AML-193 (cell line): ENCODE results near the gene GNRH2.
"Not testable (repeated sequence)": the region's sequence is repeated elsewhere in the genome, so short reads cannot be mapped to it uniquely, and the experiment has no call there.

Source experiments
- DNase-seq, 2 experiments: peaks; one replicate each; lab custom pipeline; 2025; lab: John Stamatoyannopoulos, UW

The GNRH2 gene

DNA sequence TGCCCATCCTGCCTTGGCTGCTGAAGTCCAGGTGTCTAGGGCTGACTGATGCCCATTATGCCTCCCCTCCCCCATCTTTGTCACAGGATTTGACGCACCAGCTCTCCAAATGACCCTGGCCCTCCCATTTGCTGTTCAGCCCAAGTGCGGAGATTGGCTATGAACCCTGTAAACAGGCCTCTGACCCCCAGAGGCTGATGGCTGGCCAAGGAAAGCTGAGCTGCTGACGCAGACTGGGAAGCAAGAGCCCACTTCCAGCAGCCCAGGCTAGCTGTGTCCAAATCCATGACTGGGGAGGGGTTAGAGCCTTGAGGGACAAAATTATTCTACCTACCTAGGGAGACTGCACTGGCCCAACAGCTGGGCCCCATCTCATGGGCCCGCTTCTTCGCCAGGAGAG is 797 bp upstream of the GNRH2 start:
- no peak for DNase-seq

DNA sequence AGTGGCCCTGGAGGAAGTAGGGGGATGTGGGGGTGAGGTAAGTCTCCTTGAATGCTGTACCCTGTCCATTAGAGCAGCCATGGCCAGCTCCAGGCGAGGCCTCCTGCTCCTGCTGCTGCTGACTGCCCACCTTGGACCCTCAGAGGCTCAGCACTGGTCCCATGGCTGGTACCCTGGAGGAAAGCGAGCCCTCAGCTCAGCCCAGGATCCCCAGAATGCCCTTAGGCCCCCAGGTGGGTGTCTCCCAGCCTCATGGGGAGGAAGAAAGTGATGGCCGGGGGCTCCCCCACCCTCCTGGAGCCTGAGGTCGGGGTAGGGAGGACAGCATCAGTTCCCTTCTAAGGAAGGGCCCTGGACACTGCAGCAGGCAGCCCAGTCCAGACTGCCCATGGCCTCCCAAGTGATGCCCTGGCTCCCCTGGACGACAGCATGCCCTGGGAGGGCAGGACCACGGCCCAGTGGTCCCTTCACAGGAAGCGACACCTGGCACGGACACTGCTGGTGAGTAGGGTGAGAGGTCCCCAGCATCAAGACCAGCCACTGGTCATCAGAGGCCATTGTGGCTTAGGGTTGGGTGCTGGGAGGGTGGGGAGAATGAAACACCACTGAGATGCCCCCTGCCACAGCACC is 1.0 kb downstream of the GNRH2 start:
- no peak for DNase-seq

DNA sequence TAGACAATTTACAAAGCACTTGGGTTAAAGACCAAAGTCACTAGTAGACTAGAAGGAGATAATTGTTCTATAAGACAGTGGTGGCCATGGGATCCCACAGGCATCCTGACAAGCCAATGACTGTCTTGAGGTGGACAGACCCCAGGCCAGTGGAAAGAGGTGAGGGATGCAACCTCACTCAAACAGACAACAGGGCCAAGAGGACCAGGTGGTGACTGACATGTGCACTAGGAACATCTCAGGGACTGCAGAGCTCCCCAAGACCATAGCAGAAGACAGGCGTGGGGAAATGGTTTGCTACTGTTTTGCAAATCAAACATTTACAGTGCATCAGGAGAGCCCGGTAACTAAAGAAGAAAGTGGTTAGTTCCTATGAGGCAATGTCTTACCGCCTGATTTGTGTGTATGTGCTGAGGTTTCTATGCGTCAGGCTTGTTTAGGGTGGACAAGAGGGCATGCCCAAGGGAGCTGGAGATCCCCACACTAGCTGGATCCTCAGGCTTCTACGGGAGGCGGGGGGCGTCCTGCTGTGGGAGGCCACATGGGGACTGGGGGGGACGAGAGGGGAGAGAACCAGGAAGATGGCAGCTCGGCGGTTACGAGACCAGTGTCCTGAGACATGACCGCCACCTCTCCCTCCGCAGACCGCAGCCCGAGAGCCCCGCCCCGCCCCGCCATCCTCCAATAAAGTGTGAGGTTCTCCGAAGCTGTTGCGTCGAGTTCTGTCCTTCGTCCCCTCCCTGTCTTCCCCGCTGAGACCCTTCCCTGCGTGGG is 1.8 kb downstream of the GNRH2 start:
- peak; percentile 85 to 94 for DNase-seq

DNA sequence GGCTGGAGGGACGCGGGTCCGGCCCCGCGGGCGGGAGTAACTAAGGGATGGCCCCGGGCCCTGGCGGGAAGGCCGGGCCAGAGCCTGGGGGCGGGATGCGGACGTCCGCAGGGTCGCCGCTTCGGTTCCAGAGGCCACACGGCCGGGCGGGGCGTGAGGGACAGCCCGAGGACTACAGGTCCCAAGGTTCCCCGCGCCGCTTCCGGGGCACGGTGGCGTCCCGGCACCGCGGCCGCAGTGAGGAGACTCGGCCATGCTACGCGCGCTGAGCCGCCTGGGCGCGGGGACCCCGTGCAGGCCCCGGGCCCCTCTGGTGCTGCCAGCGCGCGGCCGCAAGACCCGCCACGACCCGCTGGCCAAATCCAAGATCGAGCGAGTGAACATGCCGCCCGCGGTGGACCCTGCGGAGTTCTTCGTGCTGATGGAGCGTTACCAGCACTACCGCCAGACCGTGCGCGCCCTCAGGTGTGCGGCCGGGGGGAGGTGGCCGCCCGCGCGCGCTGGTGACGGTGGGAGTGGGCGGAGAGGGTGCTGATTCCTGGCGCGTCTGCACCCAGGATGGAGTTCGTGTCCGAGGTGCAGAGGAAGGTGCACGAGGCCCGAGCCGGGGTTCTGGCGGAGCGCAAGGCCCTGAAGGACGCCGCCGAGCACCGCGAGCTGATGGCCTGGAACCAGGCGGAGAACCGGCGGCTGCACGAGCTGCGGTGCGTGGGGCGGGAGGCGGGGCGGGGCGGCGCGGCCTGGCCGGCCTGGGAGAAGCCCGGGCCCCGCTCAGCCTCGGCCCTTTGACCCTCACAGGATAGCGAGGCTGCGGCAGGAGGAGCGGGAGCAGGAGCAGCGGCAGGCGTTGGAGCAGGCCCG is 2.6 kb downstream of the GNRH2 start, which contains the start of gene MRPS26:
Gene MRPS26 (plus strand): TSS at position 237 of the 861 bp plus-strand sequence. CDS start 17 bp downstream, at position 254.
- peak; percentile 85 to 94 for DNase-seq

DNA sequence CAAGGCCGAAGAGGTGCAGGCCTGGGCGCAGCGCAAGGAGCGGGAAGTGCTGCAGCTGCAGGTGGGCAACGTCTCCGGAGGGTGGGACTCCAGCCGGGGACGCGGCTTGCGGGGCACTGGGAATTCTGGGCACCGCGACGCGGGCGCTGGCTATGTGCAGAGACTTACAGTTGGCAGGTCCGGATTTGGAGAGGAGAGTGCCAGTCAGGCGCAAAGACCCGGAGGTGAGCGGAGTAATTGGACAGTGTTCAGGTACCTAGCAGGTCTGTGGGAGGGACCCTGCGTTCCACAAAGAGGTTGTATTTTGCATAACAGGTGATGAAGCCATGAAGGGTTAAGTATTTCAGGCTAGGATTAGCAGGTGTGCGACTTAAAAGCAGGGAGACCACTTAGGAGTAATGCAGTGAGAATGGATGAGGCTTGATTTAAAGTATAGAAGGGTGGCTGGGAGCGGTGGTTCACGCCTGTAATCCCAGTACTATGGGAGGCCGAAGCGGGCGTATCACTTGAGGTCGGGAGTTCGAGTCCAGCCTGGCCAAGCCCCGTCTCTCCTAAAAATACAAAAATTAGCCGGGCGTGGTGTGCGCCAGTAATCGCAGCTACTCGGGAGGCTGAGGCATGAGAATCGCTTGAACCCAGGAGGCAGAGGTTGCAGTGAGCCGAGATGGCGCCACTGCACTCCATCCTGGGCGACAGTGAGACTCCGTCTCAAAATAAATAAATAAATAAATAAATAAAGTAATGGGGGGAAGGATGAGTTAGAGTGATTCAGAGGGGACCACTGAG is 3.4 kb downstream of the GNRH2 start:
- no peak for DNase-seq

DNA sequence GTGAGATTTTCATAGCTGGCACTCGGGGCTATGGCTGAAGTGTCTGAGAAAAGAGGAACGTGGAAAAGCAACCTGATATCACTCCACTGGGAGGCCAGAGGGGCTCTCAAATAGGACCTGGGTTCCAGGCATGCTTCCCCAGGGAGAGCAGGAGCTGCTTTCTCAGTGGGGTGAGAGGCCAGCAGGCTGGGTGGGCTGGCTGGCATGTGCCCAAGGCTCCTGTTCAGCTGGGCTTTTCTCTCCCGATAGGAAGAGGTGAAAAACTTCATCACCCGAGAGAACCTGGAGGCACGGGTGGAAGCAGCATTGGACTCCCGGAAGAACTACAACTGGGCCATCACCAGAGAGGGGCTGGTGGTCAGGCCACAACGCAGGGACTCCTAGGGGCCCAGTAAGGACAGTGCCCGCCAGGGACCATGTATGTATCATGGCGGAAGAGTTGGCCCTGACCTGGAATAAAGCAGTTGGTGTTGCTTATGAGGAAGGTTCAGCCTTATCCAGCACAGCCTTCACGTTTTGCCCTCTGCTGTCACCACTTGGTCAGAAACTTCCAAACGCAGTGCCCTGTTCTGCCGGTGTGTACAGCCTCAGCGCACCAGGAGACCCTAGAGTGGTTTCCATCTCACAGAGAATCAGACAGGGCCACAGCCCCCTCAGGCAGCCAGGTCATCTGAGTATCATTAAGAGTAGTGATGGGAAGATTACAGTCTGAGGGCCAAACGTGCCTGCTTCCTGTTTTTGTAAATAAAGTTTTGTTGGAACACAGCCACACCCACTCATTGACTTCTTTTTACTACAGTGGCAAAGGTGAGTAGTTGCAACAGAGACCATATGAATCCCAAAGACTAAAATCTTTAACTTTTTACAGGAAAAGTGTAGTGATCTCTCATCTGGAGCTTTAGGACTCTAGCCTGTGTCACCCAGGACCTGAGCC is 4.3 kb downstream of the GNRH2 start:
- DNase-seq = no peak

DNA sequence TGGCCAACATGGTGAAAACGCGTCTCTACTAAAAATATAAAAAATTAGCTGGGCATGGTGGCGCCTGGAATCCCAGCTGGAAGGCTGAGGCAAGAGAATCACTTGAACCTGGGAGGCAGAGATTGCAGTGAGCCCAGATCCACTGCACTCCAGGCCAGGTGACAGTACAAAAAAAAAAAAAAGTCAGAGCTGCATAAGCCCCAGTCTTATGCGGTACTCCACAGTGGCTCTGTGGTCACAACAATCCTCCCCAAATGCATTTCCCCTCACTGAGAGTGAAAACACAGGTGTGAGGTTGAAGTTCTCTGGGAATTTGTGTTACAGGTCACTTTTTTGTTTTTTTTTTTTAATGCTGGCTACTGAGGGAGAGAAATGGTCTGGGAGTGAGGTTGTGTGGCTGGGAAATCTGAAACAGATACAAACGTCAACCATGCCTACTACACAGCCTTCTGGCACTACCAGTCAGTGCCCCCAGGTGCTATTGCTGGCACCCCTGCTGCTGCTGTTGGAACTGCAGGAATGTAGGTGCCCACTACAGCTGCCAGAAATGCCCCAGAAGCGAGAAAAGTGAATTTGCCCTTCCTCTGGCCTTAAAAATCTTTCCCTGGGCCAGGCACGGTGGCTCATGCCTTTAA is 8.1 kb downstream of the GNRH2 start:
- DNase-seq = no peak

DNA sequence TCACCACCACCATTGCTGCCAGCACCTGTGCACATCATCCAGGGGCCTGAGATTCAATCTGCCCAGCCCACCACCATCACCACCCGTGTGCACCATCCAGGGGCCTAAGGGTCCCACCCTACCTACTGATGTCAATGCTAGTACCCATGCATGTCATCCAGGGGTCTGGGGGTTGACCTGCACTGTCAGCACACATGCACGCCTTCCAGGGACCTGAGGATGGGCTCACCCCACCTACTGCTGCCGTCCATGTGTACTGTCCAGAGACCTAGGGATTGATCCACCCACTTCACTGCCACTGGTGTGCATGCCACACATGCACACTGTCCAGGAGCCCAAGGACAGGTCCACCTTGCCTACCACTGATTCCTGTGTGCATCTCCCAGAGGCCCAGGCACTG is 16.1 kb downstream of the GNRH2 start:
- DNase-seq = no peak

DNA sequence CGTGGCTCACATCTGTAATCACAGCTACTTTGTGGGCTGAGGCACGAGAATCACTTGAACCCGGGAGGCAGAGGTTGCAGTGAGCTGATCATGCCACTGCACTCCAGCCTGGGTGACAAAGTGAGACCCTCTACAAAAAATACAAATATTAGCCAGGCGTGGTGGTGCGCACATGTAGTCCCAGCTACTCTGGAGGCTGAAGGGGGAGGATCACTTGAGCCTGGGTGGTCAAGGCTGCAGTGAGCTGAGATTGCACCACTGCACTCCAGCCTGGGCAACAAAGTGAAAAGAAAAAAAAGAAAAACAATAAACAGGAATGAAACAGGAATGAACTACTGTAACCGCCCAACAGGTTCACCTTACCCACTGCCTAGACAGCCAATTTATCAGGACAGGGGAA is 20.7 kb downstream of the GNRH2 start:
- DNase-seq = not testable (repeated sequence)

DNA sequence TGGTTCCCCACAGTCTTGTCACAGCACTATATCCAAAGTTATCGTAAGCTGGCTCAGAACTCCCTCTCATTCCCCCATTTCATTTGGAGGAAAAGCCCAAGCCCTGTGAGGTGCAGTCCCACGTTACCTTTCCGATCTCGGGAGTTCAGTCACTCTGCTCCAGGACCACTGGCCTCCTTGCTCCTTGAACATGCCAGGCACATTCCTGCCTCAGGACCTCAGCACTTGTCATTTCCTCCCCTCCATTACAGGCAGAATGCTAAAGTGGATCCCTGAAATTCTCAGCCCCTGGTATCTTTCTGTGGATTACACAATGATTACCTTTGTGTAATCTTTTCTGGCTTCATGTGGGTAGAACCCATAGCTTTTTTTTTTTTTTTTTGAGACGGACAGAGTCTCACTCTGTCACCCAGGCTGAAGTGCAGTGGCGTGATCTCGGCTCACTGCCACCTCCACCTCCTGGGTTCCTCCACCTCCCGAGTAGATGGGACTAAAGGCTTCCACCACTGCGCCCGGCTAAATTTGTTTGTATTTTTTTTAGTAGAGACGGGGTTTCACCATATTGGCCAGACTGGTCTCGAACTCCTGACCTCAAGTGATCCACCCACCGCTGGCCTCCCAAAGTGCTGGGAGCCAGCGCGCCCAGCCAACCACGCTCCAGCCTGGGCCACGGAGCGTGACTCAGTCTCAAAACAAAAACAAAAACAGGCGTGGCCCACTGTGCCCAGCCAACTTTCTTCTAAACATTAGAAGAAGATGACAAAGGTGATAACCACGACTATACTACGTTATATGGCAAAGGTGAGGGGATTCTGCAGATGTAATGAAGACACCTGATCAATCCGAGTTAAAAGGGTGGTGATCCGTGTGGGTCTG is 24.0 kb downstream of the GNRH2 start:
- DNase-seq = no peak

DNA sequence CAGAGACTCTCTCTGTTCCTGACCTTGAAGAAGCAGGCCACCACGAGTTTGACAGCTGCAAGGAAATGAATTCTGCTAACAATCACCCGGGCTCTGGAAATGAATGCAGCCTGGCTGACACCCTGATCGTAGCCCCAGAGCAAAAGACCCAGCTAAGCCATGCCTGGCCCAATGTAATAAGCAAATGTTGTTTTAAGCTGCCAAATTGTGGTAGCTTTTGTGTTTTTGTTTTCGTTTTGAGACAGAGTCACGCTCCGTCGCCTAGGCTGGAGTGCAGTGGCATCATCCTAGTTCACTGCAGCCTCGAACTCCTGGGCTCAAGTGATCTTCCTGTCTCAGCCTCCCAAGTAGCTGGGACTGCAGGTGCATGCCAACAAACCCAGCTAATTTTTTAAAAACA is 24.7 kb downstream of the GNRH2 start:
- DNase-seq = no peak

DNA sequence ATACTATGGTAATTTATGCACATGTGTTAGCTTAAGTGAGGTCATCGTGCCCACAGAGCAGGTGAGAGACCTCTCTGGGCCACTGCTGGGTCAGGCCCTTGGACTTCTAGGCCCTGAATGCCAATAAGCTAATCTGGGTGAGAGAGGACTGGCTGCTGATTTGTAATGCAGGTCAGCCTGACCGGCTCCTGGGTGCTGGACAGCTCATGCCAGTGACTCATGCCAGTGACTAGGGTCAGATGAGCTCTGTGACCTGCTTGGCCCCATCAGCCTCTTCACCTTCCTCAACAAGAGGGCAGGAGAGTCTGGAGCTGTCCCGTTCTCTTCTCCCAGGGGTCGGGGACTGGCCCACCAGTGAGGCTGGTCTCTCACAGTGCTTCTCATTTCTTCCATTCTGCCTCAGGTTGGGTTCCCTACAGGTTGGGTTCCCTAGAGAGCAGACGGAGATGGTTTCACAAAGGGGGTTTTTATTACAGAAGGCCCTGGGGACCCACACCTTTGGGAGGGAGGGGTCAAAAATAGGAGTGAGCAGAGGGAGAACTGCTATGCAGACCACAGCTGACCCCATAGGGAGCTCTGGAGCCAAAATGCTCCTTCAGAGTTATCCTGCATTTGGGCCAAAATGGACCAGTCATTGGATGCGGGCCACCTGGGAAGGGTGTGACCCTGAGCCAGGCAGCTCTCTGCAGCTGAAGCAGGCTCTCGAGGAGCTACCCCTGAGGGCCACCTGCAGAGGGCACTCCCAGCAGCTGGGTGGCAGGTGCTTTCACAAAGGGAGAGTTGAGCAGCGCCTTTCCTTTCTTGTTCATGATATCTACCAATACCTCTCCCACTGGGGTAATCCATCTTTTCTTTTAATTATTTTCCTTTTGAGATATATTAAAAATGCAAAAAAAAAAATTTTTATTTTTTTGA is 25.8 kb downstream of the GNRH2 start:
- DNase-seq = no peak

DNA sequence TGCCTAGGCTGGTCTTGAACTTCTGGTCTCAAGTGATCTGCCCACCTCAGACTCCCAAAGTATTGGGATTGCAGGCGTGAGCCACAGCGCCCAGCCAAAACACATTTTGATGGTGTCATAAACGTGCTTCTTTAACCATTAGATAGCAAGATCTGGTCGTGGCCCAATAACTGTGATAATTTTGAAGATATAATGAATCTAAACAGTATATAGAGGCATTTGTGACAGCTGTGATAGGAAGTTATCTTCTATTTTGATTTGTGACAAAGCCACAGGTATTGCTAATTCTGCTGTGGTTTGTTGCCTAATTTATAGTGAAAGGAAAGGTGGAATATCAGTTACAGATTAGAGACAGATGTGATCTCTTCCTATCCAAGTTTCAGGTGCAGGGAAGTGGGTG is 27.3 kb downstream of the GNRH2 start:
- DNase-seq = no peak

DNA sequence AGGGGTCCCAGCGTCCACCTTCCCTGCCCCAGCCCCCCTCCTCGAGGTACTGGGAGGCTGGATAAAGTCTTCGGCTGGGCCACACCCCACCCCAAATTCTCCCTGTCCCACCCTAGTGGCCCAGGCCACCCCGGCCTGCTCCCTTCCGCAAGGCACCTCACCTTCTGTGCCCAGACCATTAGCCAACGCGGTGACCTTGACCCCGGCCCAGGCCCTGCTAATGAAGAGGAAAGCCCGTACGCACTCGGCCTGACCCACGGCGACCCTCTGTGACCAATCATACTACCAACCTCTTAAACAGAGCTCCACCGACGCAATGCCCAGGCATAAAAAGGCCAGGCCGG is 27.8 kb downstream of the GNRH2 start:
- no peak for DNase-seq

DNA sequence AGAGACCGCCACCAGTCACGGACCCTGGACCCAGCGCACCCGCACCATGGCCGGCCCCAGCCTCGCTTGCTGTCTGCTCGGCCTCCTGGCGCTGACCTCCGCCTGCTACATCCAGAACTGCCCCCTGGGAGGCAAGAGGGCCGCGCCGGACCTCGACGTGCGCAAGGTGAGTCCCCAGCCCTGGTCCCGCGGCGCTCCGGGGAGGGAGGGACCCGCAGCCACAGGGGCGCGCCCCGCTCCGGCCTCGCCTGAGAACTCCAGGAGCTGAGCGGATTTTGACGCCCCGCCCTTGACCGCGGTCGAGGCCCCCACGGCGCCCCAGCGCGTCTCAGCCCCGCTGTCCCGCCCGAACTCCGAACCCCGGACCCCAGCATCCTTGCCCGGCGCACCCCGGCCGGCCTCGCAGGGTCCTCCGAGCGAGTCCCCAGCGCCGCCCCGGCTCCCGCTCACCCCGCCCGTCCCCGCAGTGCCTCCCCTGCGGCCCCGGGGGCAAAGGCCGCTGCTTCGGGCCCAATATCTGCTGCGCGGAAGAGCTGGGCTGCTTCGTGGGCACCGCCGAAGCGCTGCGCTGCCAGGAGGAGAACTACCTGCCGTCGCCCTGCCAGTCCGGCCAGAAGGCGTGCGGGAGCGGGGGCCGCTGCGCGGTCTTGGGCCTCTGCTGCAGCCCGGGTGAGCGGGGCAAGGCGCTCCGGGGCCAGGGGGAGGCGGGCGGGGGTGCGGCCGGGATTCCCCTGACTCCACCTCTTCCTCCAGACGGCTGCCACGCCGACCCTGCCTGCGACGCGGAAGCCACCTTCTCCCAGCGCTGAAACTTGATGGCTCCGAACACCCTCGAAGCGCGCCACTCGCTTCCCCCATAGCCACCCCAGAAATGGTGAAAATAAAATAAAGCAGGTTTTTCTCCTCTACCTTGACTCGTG is 28.4 kb downstream of the GNRH2 start, which contains the start of gene OXT:
Gene OXT (plus strand): TSS at position 11 of the 920 bp plus-strand sequence. CDS start 36 bp downstream, at position 47.
- no peak for DNase-seq

DNA sequence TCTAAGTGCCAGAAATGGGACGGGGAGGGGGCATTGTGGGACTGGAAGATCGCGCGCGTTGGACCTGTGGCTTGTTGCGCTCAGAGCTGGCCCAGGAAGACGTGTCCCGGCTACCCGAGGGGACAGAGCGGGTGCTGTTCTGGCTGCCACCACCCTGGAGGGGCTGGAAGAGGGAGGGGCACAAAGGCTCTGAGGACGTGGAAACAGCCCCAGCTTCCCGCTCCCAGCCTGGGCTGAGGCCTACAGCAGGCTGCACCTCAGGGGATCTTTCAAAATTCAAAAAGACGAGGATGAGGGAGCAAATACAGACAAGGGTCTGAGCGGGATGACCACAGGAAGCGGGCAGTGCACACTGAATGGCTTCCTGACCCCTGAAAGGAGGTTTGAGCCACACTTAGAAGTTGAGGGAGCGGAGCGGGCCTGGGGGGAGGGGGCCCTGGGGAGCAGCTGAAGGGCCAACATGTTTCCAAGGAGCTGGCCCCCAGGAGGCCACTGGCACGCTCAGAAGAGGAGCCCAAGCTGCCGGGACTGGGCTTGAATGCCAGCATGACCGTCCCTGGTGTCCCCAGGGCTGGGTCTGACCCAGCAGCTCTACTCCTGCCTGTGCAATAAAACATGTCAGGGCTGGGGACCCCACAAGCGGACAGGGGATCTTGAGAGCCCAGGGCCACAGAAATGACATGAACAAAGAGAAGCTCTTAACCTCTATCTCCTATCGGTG is 29.3 kb downstream of the GNRH2 start:
- no peak for DNase-seq
